T-helper 2 cell (primary cell): ENCODE results near the gene PIGQ.

ENCODE experiments used
- DNase-seq, 5 experiments: peaks; one replicate each; pipeline versions ENCODE4 v3.0.0 to v3.0.0-alpha.2; 2012 to 2022

The PIGQ gene

GRCh38 chr16:608019-608418 is 38.3 kb downstream of the PIGQ start:
- DNase-seq, result no peak

GRCh38 chr16:609316-609715 is 39.5 kb downstream of the PIGQ start:
- no peak for DNase-seq

GRCh38 chr16:609984-610383 is 40.2 kb downstream of the PIGQ start:
- DNase-seq, result no peak

GRCh38 chr16:610513-611381 is 41.0 kb downstream of the PIGQ start:
- peak in 4 of 5 experiments; percentile 23 to 45 (median 38) for DNase-seq

GRCh38 chr16:615122-615521 is 45.4 kb downstream of the PIGQ start:
- no peak for DNase-seq

GRCh38 chr16:616733-617586 is 47.2 kb downstream of the PIGQ start:
- DNase-seq, result no peak

GRCh38 chr16:617855-618254 is 48.1 kb downstream of the PIGQ start:
- no peak for DNase-seq

GRCh38 chr16:619476-620100 is 49.8 kb downstream of the PIGQ start:
- no peak for DNase-seq

GRCh38 chr16:620700-621525 is 51.1 kb downstream of the PIGQ start:
- no peak for DNase-seq

GRCh38 chr16:621526-622105 is 51.8 kb downstream of the PIGQ start:
- no peak for DNase-seq

GRCh38 chr16:622920-623280 is 53.1 kb downstream of the PIGQ start:
- DNase-seq, result no peak

- no peak for DNase-seq
These were observed 54.8 kb downstream of the PIGQ start for GRCh38 chr16:624526-625070.

- DNase-seq, result no peak
These were observed 55.6 kb downstream of the PIGQ start for GRCh38 chr16:625117-625976.

GRCh38 chr16:625977-626765 is 56.4 kb downstream of the PIGQ start:
- DNase-seq, result no peak

- DNase-seq, result no peak
These were observed 57.2 kb downstream of the PIGQ start for GRCh38 chr16:626787-627453.

- DNase-seq, result no peak
These were observed 57.9 kb downstream of the PIGQ start for GRCh38 chr16:627454-628239.

GRCh38 chr16:628321-629061 is 58.7 kb downstream of the PIGQ start:
- no peak for DNase-seq
